Stomach (tissue), 4 donors: ENCODE measurements around the gene ARL8B.

Source experiments
- POLR2A ChIP-seq, 4 donors: fragments of 450-650 bp; IDR thresholded peaks; one replicate each; pipeline ENCODE4 v1.6.1; 2016; ENCODE audit warnings: antibody characterized with exemption in 4 of 4, control low read depth in 2 of 4, mild to moderate bottlenecking in 1 of 4, moderate library complexity in 1 of 4
- TF ChIP-seq, protein P1 (sequence below), 7 experiments: fragments of 450-650 bp in 4 of 7; fragments of 200-600 bp in 3 of 7; sonication (generic) in 3 of 7; IDR thresholded peaks; one replicate each; pipeline ENCODE4 v1.5.1; 2016 to 2019; ENCODE audit warnings: antibody characterized with exemption in 7 of 7, control low read depth in 2 of 7, mild to moderate bottlenecking in 1 of 7

DNA sequence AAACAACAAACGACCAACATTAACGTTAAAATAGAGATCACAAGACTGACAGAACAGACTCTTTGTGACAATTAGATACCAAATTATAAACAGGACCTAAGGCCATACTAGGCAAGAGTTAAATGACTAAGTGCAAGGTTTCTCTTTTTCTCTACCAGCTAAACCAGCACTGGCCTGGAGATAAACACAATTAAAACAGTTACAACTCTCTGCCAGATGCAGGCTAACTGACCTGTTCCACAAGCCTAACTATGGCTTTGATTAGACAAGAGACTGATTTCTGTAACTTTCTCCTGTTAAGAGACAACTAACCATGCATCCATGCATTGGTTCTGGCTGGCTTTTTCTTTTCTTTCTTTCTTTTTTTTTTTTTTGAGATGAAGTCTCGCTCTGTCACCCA lies 1.6 kb upstream of the ARL8B start:
- TF ChIP-seq, protein P1, sequence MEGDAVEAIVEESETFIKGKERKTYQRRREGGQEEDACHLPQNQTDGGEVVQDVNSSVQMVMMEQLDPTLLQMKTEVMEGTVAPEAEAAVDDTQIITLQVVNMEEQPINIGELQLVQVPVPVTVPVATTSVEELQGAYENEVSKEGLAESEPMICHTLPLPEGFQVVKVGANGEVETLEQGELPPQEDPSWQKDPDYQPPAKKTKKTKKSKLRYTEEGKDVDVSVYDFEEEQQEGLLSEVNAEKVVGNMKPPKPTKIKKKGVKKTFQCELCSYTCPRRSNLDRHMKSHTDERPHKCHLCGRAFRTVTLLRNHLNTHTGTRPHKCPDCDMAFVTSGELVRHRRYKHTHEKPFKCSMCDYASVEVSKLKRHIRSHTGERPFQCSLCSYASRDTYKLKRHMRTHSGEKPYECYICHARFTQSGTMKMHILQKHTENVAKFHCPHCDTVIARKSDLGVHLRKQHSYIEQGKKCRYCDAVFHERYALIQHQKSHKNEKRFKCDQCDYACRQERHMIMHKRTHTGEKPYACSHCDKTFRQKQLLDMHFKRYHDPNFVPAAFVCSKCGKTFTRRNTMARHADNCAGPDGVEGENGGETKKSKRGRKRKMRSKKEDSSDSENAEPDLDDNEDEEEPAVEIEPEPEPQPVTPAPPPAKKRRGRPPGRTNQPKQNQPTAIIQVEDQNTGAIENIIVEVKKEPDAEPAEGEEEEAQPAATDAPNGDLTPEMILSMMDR (IDR thresholded peaks at IDR 0.05) = no peak
- TF ChIP-seq POLR2A (IDR thresholded peaks at IDR 0.05) = no peak
